ENCODE measurements around the gene TMTC4.
"Not testable (repeated sequence)": the region's sequence is repeated elsewhere in the genome, so short reads cannot be mapped to it uniquely, and the experiment has no call there.

TMTC4 gene

GRCh38 chr13:100625447-100625846 lies 49.1 kb downstream of the TMTC4 start:
- no peak for DNase-seq (ENCODE audit: low read depth)

GRCh38 chr13:100620792-100621191 lies 53.8 kb downstream of the TMTC4 start:
- DNase-seq (ENCODE audit: low read depth) = no peak

- no peak for DNase-seq (ENCODE audit: low read depth)
Observed at GRCh38 chr13:100619940-100620339, 54.7 kb downstream of the TMTC4 start.

GRCh38 chr13:100618897-100619296 lies 55.7 kb downstream of the TMTC4 start:
- DNase-seq (ENCODE audit: low read depth) = not testable (repeated sequence)

- no peak for DNase-seq (ENCODE audit: low read depth)
Observed at GRCh38 chr13:100613031-100613430, 61.6 kb downstream of the TMTC4 start.

GRCh38 chr13:100611678-100612492 lies 62.7 kb downstream of the TMTC4 start:
- no peak for DNase-seq (ENCODE audit: low read depth)

GRCh38 chr13:100610391-100611347 lies 63.9 kb downstream of the TMTC4 start:
- no peak for DNase-seq (ENCODE audit: low read depth)

- DNase-seq (ENCODE audit: low read depth) = no peak
Observed at GRCh38 chr13:100608906-100609305, 65.7 kb downstream of the TMTC4 start.

- DNase-seq (ENCODE audit: low read depth) = no peak
Observed at GRCh38 chr13:100608489-100608888, 66.1 kb downstream of the TMTC4 start.

GRCh38 chr13:100604918-100605710 lies 69.5 kb downstream of the TMTC4 start:
- no peak for DNase-seq (ENCODE audit: low read depth)

GRCh38 chr13:100602493-100603111 lies 72.0 kb downstream of the TMTC4 start:
- no peak for DNase-seq (ENCODE audit: low read depth)

- no peak for DNase-seq (ENCODE audit: low read depth)
Observed at GRCh38 chr13:100601716-100602115, 72.9 kb downstream of the TMTC4 start.

- DNase-seq (ENCODE audit: low read depth) = no peak
Observed at GRCh38 chr13:100600915-100601314, 73.7 kb downstream of the TMTC4 start.

GRCh38 chr13:100600461-100600860 lies 74.1 kb downstream of the TMTC4 start:
- no peak for DNase-seq (ENCODE audit: low read depth)

- DNase-seq (ENCODE audit: low read depth) = no peak
Observed at GRCh38 chr13:100597253-100597652, 77.3 kb downstream of the TMTC4 start.

- no peak for DNase-seq (ENCODE audit: low read depth)
Observed at GRCh38 chr13:100596516-100596915, 78.1 kb downstream of the TMTC4 start.

GRCh38 chr13:100594731-100595130 lies 79.9 kb downstream of the TMTC4 start:
- no peak for DNase-seq (ENCODE audit: low read depth)

GRCh38 chr13:100594255-100594654 lies 80.3 kb downstream of the TMTC4 start:
- no peak for DNase-seq (ENCODE audit: low read depth)

GRCh38 chr13:100589178-100589725 lies 85.3 kb downstream of the TMTC4 start:
- no peak for DNase-seq (ENCODE audit: low read depth)

GRCh38 chr13:100588331-100589177 lies 86.0 kb downstream of the TMTC4 start, which contains the start of gene GGACT:
Gene GGACT, minus strand, starts transcription at chr13:100588789. Its CDS starts 56,198 bp downstream, at chr13:100532591.
- no peak for DNase-seq (ENCODE audit: low read depth)
